H9 (cell line): ENCODE data around the gene PCDH9. TPM values are rescaled to one million over a fixed set of nuclear protein-coding genes. Genes with fewer than 3 reads are reported as not detected.

Source experiments
- DNase-seq: peaks from one replicate; pipeline ENCODE4 v3.0.0-alpha.2; 2017
- H2AFZ ChIP-seq: one replicate; pipeline ENCODE4 v1.6.1; 2013; ENCODE audit warnings: mild to moderate bottlenecking, low read length, control low read depth, moderate library complexity
- H2AK5ac ChIP-seq: 2 replicates; pipeline ENCODE4 v1.6.1; 2013; ENCODE audit warnings: low read length, control low read depth, mixed read lengths; ENCODE audit not compliant: insufficient read length
- H2BK120ac ChIP-seq: one replicate; pipeline ENCODE4 v1.6.1; 2013; ENCODE audit warnings: low read depth, mild to moderate bottlenecking, low read length, control low read depth, inconsistent platforms; ENCODE audit not compliant: poor library complexity, severe bottlenecking
- H2BK12ac ChIP-seq: 2 replicates; pipeline ENCODE4 v1.6.1; 2013; ENCODE audit warnings: low read length, control low read depth, mixed read lengths, low read depth; ENCODE audit not compliant: insufficient read length
- H2BK15ac ChIP-seq: 2 replicates; pipeline ENCODE4 v1.6.1; 2013; ENCODE audit warnings: low read depth, low read length, control low read depth
- H2BK20ac ChIP-seq: one replicate; pipeline ENCODE4 v1.6.1; 2013; ENCODE audit warnings: low read depth, mild to moderate bottlenecking, low read length, control low read depth, inconsistent platforms; ENCODE audit not compliant: poor library complexity, severe bottlenecking
- H2BK5ac ChIP-seq: 2 replicates; pipeline ENCODE4 v1.6.1; 2013; ENCODE audit warnings: low read length, control low read depth, mixed read lengths; ENCODE audit not compliant: insufficient read length
- H3K14ac ChIP-seq: 2 replicates; pipeline ENCODE4 v1.6.1; 2013; ENCODE audit warnings: low read length, control low read depth; ENCODE audit not compliant: insufficient read depth
- H3K18ac ChIP-seq: 2 replicates; pipeline ENCODE4 v1.6.1; 2013; ENCODE audit warnings: low read depth, mild to moderate bottlenecking, mixed read lengths, low read length, control low read depth; ENCODE audit not compliant: insufficient read length
- H3K23ac ChIP-seq: 2 replicates; pipeline ENCODE4 v1.6.1; 2013; ENCODE audit warnings: low read length, control low read depth, mixed read lengths, low read depth; ENCODE audit not compliant: insufficient read length
- H3K23me2 ChIP-seq: 2 replicates; pipeline ENCODE4 v1.6.1; 2013; ENCODE audit warnings: low read depth, mild to moderate bottlenecking, mixed read lengths, low read length, control low read depth; ENCODE audit not compliant: insufficient read length, poor library complexity, severe bottlenecking
- H3K27ac ChIP-seq: 2 replicates; pipeline ENCODE4 v1.5.1; 2013; ENCODE audit warnings: low read length, control low read depth, mixed read lengths, low read depth; ENCODE audit not compliant: insufficient read length
- H3K27me3 ChIP-seq: 2 replicates; pipeline ENCODE4 v1.6.1; 2013; ENCODE audit warnings: low read length, control low read depth, inconsistent platforms; ENCODE audit not compliant: insufficient read depth
- H3K4ac ChIP-seq: 2 replicates; pipeline ENCODE4 v1.6.1; 2013; ENCODE audit warnings: low read depth, mild to moderate bottlenecking, control low read depth, inconsistent platforms, low read length, moderate library complexity
- H3K4me1 ChIP-seq: 2 replicates; pipeline ENCODE4 v1.6.1; 2013; ENCODE audit warnings: low read length, control low read depth, inconsistent platforms; ENCODE audit not compliant: insufficient read depth
- H3K4me2 ChIP-seq: 2 replicates; pipeline ENCODE4 v1.6.1; 2013; ENCODE audit warnings: low read length, control low read depth, mixed read lengths; ENCODE audit not compliant: insufficient read length, insufficient read depth
- H3K56ac ChIP-seq: 2 replicates; pipeline ENCODE4 v1.6.1; 2013; ENCODE audit warnings: low read depth, mild to moderate bottlenecking, mixed read lengths, low read length, control low read depth; ENCODE audit not compliant: insufficient read length
- H3K79me1 ChIP-seq: 2 replicates; pipeline ENCODE4 v1.6.1; 2013; ENCODE audit warnings: low read depth, mild to moderate bottlenecking, moderate library complexity, low read length, control low read depth, inconsistent platforms; ENCODE audit not compliant: insufficient read depth, poor library complexity, severe bottlenecking
- H3K79me2 ChIP-seq: 2 replicates; pipeline ENCODE4 v1.6.1; 2013; ENCODE audit warnings: low read length, control low read depth, inconsistent platforms; ENCODE audit not compliant: insufficient read depth
- H3K9ac ChIP-seq: 2 replicates; pipeline ENCODE4 v1.6.1; 2013; ENCODE audit warnings: low read length, control low read depth, mixed read lengths; ENCODE audit not compliant: insufficient read length; ENCODE audit errors: extremely low read depth
- H3K9me3 ChIP-seq: one replicate; pipeline ENCODE4 v1.6.1; 2013; ENCODE audit warnings: low read depth, low read length, inconsistent platforms; ENCODE audit not compliant: control insufficient read depth
- H3T11ph ChIP-seq: one replicate; pipeline ENCODE4 v1.6.1; 2013; ENCODE audit warnings: mild to moderate bottlenecking, low read length, control low read depth, inconsistent platforms
- H4K20me1 ChIP-seq: one replicate; pipeline ENCODE4 v1.6.1; 2013; ENCODE audit not compliant: control insufficient read depth, insufficient read length, insufficient read depth
- H4K5ac ChIP-seq: 2 replicates; pipeline ENCODE4 v1.6.1; 2013; ENCODE audit warnings: low read depth, mild to moderate bottlenecking, mixed read lengths, low read length, control low read depth; ENCODE audit not compliant: insufficient read length
- H4K8ac ChIP-seq: replicated peaks from 2 replicates; pipeline ENCODE4 v1.6.1; 2013; ENCODE audit warnings: low read length, control low read depth, mixed read lengths, low read depth; ENCODE audit not compliant: insufficient read length
- H4K91ac ChIP-seq: 2 replicates; pipeline ENCODE4 v1.6.1; 2013; ENCODE audit warnings: low read depth, mild to moderate bottlenecking, moderate library complexity, mixed read lengths, low read length, control low read depth; ENCODE audit not compliant: insufficient read length
- H3K27ac Mint-ChIP-seq, 3 experiments: 2 replicates in 2 of 3; 3 replicates in 1 of 3; pipeline ENCODE4 v1.8.0; 2020 to 2021; ENCODE audit warnings: mixed read lengths in 3 of 3, mild to moderate bottlenecking in 1 of 3, moderate library complexity in 1 of 3
- H3K27me3 Mint-ChIP-seq: 2 replicates; pipeline ENCODE4 v1.8.0; 2021; ENCODE audit warnings: low read depth, mild to moderate bottlenecking, moderate library complexity, mixed read lengths
- H3K36me3 Mint-ChIP-seq, 3 experiments: 2 replicates in 2 of 3; 3 replicates in 1 of 3; pipeline ENCODE4 v1.8.0; 2020 to 2021; ENCODE audit warnings: low read depth in 3 of 3, mixed read lengths in 3 of 3; ENCODE audit not compliant: insufficient read depth in 1 of 3
- H3K4me1 Mint-ChIP-seq, 2 experiments: 2 replicates each; pipeline ENCODE4 v1.8.0; 2020; ENCODE audit warnings: mixed read lengths in 2 of 2
- H3K4me3 Mint-ChIP-seq, 2 experiments: 2 replicates in 1 of 2; 3 replicates in 1 of 2; pipeline ENCODE4 v1.8.0; 2020 to 2021; ENCODE audit warnings: mild to moderate bottlenecking in 2 of 2, mixed read lengths in 2 of 2, moderate library complexity in 1 of 2
- H3K9me3 Mint-ChIP-seq, 2 experiments: 2 replicates in 1 of 2; 3 replicates in 1 of 2; pipeline ENCODE4 v1.8.0; 2020; ENCODE audit warnings: mild to moderate bottlenecking in 2 of 2, mixed read lengths in 2 of 2, moderate library complexity in 1 of 2
- CTCF ChIP-seq: fragments of 200-600 bp; sonication (generic); conservative IDR thresholded peaks from 3 replicates; pipeline ENCODE4 v1.8.0; 2021; ENCODE audit warnings: antibody characterized with exemption, mild to moderate bottlenecking
- WGBS: extraction: QIAGEN DNeasy Blood & Tissue Kit; methylation state at CpG from one replicate; pipeline ENCODE4 v1.1.7; 2013; ENCODE audit warnings: missing lambda C conversion rate, low lambda C conversion rate, mixed read lengths; ENCODE audit not compliant: insufficient read length; ENCODE audit errors: extremely low coverage; 5-methylcytosine and 5-hydroxymethylcytosine counted together
- total RNA-seq: library from RNA; stranded (reverse); gene quantifications from 2 replicates; pipeline ENCODE4 v1.2.1, GENCODE V29; 2021

PCDH9 gene
- total RNA-seq, 1 experiment from 2014 or later: 0.11 TPM

GRCh38 chr13:66887088-66887487 is 343.0 kb downstream of the PCDH9 start:
- DNase-seq: no peak
- Histone ChIP-seq H3T11ph (no peak overlapping the region), H3K27me3 (no peaks in the 10 kb centered on the region), H4K8ac (no peak overlapping the region), H4K91ac (no peak overlapping the region), H3K27ac (no peak overlapping the region), H2BK120ac (no peak overlapping the region), H3K4ac (no peak overlapping the region), H3K79me1 (no peaks in the 10 kb centered on the region), H3K4me2 (no peak overlapping the region), H2AK5ac (no peak overlapping the region), H4K5ac (no peak overlapping the region), H3K18ac (no peak overlapping the region), H3K23me2 (no peaks in the 10 kb centered on the region), H3K56ac (no peak overlapping the region), H2BK15ac (no peak overlapping the region), H3K4me1 (no peaks in the 10 kb centered on the region), H2BK20ac (no peak overlapping the region), H3K9me3 (no peaks in the 10 kb centered on the region), H3K14ac (no peak overlapping the region), H2AFZ (no peak overlapping the region), H2BK5ac (no peak overlapping the region), H3K9ac (no peak overlapping the region), H4K20me1 (no peaks in the 10 kb centered on the region), H3K23ac (no peak overlapping the region), H3K79me2 (no peaks in the 10 kb centered on the region), H2BK12ac (no peak overlapping the region)
- no peak overlapping the region for H3K4me3 Mint-ChIP-seq
- H3K36me3 Mint-ChIP-seq: no peaks in the 10 kb centered on the region; a peak in 1 of 7 replicates
- H3K9me3 Mint-ChIP-seq: no peaks in the 10 kb centered on the region; a peak in 1 of 5 replicates
- H3K27ac Mint-ChIP-seq: no peak overlapping the region
- WGBS: no CpG with 5 or more reads among the region's 5 CpGs
- peaks cover 8 to 10% of the 10 kb centered on the region in 2 experiments for H3K4me1 Mint-ChIP-seq
- H3K27me3 Mint-ChIP-seq: no peaks in the 10 kb centered on the region; the same call in 1 of the 2 replicates
- no peak for TF ChIP-seq CTCF
